ENCODE measurements around the gene CYB5R3. TPM values are rescaled to one million over a fixed set of nuclear protein-coding genes. Genes with fewer than 3 reads are reported as not detected.

The CYB5R3 gene
- polyA plus RNA-seq, 1 donor (not counting 4 experiments of a cell fraction or from before 2014, with no cell fraction given): 102 TPM

- H3K9me3 ChIP-seq (ENCODE audit: control insufficient read depth, low read depth, low read length): no peaks in the 10 kb centered on the region
- peaks cover 3 to 5% of the 10 kb centered on the region in 2 experiments for H3K36me3 ChIP-seq (ENCODE audit: control insufficient read depth in 2 of 2, extremely low read depth in 1 of 2, insufficient read depth in 2 of 2, low read length in 2 of 2)
- H3K9me1 ChIP-seq (ENCODE audit: control insufficient read depth, extremely low read depth, insufficient read depth, low read length): no peaks in the 10 kb centered on the region
- TF ChIP-seq, protein P1, sequence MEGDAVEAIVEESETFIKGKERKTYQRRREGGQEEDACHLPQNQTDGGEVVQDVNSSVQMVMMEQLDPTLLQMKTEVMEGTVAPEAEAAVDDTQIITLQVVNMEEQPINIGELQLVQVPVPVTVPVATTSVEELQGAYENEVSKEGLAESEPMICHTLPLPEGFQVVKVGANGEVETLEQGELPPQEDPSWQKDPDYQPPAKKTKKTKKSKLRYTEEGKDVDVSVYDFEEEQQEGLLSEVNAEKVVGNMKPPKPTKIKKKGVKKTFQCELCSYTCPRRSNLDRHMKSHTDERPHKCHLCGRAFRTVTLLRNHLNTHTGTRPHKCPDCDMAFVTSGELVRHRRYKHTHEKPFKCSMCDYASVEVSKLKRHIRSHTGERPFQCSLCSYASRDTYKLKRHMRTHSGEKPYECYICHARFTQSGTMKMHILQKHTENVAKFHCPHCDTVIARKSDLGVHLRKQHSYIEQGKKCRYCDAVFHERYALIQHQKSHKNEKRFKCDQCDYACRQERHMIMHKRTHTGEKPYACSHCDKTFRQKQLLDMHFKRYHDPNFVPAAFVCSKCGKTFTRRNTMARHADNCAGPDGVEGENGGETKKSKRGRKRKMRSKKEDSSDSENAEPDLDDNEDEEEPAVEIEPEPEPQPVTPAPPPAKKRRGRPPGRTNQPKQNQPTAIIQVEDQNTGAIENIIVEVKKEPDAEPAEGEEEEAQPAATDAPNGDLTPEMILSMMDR (optimal IDR thresholded peaks at IDR 0.05 in 1 of 3, IDR thresholded peaks at IDR 0.05 in 1 of 3, conservative IDR thresholded peaks at IDR 0.05 in 1 of 3; ENCODE audit: extremely low read depth in 1 of 3, insufficient read depth in 2 of 3, low read length in 3 of 3): no peak
- no peak for TF ChIP-seq EZH2 (IDR thresholded peaks at IDR 0.05; ENCODE audit: low read length)
- no peak overlapping the region for H3K4me3 ChIP-seq (ENCODE audit: control insufficient read depth in 2 of 3, extremely low read depth in 1 of 3, insufficient read depth in 2 of 3, low read depth in 1 of 3, low read length in 3 of 3)
- H3K79me2 ChIP-seq (ENCODE audit: control insufficient read depth, insufficient read depth, low read length): no peaks in the 10 kb centered on the region
- DNase-seq (ENCODE audit: low read depth, low spot score) (no peak), FAIRE-seq (no peak)
- peaks cover 23% of the 10 kb centered on the region for H3K4me1 ChIP-seq (ENCODE audit: control insufficient read depth, extremely low read depth, insufficient read depth, low read length)
- H3K4me2 ChIP-seq (ENCODE audit: control insufficient read depth, extremely low read depth, insufficient read depth, low read depth, low read length): no peak overlapping the region
- no peak overlapping the region for H3K9ac ChIP-seq (ENCODE audit: control insufficient read depth, extremely low read depth, insufficient read depth, low read length)
- dilution Hi-C loops (cut with MboI; ENCODE audit: extremely low pct_ligation_motif_present, low sequenced_read_pairs): no loop called here
- no peak overlapping the region for H2AFZ ChIP-seq (ENCODE audit: control insufficient read depth, low read length)
- H3K27ac ChIP-seq (ENCODE audit: control insufficient read depth, insufficient read depth, low read length): no peak overlapping the region
- no peaks in the 10 kb centered on the region for H4K20me1 ChIP-seq (ENCODE audit: control insufficient read depth, extremely low read depth, insufficient read depth, low read length)
- H3K27me3 ChIP-seq (ENCODE audit: control insufficient read depth, extremely low read depth, insufficient read depth, low read length): no peaks in the 10 kb centered on the region
These were observed 44.8 kb upstream of the CYB5R3 start for GRCh38 chr22:42693763-42694683.

DNA sequence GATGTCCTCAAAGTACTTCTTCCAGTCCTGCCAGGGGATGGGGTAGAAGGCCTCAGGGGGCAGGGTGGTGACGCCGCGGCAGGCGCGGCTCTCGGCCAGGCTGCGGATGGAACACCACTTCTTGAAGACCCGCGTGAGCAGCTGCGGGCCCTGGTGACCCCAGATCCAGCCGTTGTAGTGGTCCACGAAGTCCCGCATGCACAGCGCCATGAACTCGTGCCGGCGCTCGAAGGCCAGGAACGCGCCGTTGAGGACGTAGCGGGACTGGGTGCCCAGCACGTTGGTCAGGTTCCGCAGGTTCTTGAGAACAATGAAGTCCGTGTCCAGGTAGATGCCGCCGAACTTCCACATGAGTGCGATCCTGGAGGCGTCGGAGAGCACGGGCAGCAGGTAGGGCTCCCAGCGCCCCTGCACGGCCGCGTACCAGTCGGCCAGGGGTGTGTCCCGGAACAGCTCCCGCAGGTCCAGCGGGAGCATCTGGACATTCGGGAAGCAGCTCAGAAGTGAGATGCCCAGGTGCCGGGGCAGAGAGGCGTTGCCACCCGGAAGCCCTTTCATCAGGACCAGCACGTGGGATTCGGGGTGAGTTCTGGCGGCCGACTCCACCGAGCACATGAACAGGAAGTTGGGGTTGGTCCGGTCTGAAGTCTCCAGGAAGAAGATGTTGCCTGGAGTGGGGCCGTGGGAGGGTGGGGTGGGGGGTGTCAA lies 44.0 kb upstream of the CYB5R3 start:
- Histone ChIP-seq H3K36me3 (ENCODE audit: control insufficient read depth in 2 of 2, extremely low read depth in 1 of 2, insufficient read depth in 2 of 2, low read length in 2 of 2) (peaks cover 3 to 5% of the 10 kb centered on the region in 2 experiments), H3K27me3 (ENCODE audit: control insufficient read depth, extremely low read depth, insufficient read depth, low read length) (no peaks in the 10 kb centered on the region), H3K4me1 (ENCODE audit: control insufficient read depth, extremely low read depth, insufficient read depth, low read length) (peaks cover 24% of the 10 kb centered on the region), H3K27ac (ENCODE audit: control insufficient read depth, insufficient read depth, low read length) (no peak overlapping the region), H3K9me3 (ENCODE audit: control insufficient read depth, low read depth, low read length) (no peaks in the 10 kb centered on the region), H3K79me2 (ENCODE audit: control insufficient read depth, insufficient read depth, low read length) (no peaks in the 10 kb centered on the region), H2AFZ (ENCODE audit: control insufficient read depth, low read length) (no peak overlapping the region), H3K4me2 (ENCODE audit: control insufficient read depth, extremely low read depth, insufficient read depth, low read depth, low read length) (no peak overlapping the region), H4K20me1 (ENCODE audit: control insufficient read depth, extremely low read depth, insufficient read depth, low read length) (no peaks in the 10 kb centered on the region), H3K9me1 (ENCODE audit: control insufficient read depth, extremely low read depth, insufficient read depth, low read length) (no peaks in the 10 kb centered on the region), H3K9ac (ENCODE audit: control insufficient read depth, extremely low read depth, insufficient read depth, low read length) (no peak overlapping the region), H3K4me3 (ENCODE audit: control insufficient read depth in 2 of 3, extremely low read depth in 1 of 3, insufficient read depth in 2 of 3, low read depth in 1 of 3, low read length in 3 of 3) (no peak overlapping the region)
- no peak for TF ChIP-seq EZH2 (IDR thresholded peaks at IDR 0.05; ENCODE audit: low read length)
- TF ChIP-seq, protein P1 (optimal IDR thresholded peaks at IDR 0.05 in 1 of 3, IDR thresholded peaks at IDR 0.05 in 1 of 3, conservative IDR thresholded peaks at IDR 0.05 in 1 of 3; ENCODE audit: extremely low read depth in 1 of 3, insufficient read depth in 2 of 3, low read length in 3 of 3): no peak
- DNase-seq (ENCODE audit: low read depth, low spot score) (no peak), FAIRE-seq (no peak)
- dilution Hi-C loops (cut with MboI; ENCODE audit: extremely low pct_ligation_motif_present, low sequenced_read_pairs): no loop called here

All from keratinocyte (primary cell).